GM20431 (cell line): Measurements from ENCODE around the gene NR2F2.

Experiments
- in situ Hi-C: fragments of 300-500 bp; cut with MseI, MboI; formaldehyde crosslinking; loops from one replicate; pipeline ENCODE4 v1.15.0; 2020; ENCODE audit warnings: low sequenced_read_pairs; ENCODE audit not compliant: unreplicated experiment

The NR2F2 gene

DNA sequence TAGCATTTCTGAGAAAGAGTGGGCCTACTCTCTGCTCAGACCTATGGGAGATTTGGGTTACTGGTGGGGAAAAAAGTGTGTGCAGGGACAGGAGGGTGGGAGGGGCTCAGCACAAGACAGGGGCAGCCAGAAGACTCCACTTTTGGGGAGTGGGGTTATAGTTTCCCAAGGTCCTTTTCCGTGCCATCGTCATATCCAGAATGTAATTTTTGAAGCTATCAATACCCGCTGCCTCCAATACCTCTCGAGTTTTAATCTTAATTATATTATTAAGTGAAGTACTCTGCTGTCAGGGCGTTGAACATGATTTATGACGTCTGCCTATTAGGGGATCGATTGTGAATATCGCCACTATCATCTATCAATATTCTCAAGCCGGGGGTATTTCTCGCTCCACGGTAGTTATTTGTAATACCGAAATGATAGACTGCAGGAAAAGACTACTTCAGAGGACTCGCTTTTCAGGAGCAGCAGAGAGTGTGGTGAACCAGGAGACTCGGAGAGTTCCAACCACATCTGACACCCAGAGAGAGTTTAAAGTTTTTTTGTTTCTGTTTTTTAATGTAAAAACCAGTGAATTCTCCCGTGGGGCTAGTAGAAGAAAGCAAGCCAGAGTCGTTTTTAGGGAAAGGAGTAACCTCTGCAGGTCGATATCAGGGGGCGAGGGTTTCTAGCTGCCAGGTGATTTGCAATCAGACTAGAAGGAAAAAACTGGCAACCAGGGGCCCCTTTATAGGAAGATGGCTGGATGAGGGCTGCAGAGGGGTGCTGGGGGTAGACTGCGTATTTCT lies 20.6 kb downstream of the NR2F2 start:
- in situ Hi-C loops = loop anchor here (25.0 kb wide), 1 partner anchor 1089 kb away; no protein-coding TSS in a partner anchor

DNA sequence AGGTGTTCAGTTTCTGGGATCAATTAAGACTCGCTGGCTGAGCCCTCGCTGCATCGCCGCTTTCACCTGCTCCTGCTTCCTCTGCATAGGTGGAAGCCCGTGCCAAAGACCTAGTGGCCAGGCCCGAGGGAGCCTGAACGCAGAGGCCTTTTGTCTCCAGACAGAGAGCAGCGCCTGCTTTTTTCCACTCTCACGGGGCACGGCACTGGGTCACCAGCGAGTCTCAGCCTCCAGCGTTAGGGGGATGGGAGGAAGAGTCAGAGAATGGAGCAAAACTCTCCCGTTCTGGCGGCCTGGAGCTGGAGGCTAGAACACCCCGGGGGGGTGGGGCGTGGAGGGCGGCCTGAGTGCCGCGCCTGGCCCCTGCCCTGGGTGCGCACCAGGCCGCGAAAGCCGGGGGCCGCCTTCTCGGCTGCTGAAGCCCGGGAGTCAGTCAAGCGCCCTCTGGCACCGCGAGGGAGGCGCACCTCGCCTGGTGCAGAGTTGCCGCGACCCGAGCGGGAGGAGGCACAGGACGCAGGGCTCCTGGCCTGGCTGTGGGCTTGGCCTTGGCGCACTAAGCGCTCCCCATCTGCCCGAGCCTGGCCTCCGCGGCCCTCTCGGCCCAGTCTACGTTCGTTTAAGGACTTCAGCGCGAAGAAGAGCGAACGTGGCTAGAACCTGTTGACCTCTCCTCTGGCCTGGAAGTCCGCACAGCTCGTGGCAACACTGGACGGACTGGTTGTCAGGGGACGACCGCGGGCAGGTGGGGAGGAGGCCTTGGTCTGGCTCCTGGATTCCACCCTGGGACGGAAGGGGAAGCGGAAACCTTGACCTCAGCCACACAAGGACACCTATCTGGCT lies 21.5 kb downstream of the NR2F2 start:
- in situ Hi-C loops = loop anchor here (25.0 kb wide), 1 partner anchor 1090 kb away; no protein-coding TSS in a partner anchor

DNA sequence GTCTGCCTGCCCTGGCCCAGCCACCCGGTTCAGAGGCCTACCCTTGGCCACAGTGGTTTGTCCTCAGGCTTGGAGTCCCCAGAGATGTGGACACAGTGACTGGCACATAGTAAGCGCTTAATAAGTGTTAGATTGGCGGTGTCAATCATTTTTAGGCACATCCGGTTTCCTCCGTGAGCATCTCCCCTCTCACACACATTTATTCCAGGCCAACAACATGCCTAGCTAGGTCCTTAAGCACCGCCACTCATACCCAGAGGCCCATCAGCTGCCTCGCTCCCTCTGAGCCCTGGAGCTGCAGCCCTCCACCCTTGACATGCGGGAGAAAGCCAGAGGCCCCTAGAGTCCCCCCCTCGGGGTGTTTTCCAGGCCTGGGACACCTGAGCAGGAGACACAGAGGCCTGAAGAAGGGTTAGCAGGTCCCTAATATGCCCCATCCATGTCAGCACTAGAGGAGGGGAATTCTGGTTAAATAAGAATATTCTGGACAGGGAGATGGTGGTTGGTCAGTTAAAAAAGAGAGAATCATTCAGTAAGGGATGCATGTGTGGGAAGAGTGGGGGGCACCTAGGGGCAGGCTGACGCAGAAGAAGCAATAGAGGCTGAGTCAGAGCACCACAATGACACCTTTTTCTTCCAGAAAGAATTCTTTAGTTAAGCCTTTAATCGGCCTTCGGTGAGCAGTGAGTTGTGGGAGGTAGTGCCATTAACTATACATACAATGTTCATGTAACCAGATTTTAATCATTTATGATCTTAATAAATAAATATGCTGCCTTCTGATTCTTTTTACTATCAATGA lies 22.3 kb downstream of the NR2F2 start:
- in situ Hi-C loops = loop anchor here (25.0 kb wide), 1 partner anchor 1091 kb away; no protein-coding TSS in a partner anchor

DNA sequence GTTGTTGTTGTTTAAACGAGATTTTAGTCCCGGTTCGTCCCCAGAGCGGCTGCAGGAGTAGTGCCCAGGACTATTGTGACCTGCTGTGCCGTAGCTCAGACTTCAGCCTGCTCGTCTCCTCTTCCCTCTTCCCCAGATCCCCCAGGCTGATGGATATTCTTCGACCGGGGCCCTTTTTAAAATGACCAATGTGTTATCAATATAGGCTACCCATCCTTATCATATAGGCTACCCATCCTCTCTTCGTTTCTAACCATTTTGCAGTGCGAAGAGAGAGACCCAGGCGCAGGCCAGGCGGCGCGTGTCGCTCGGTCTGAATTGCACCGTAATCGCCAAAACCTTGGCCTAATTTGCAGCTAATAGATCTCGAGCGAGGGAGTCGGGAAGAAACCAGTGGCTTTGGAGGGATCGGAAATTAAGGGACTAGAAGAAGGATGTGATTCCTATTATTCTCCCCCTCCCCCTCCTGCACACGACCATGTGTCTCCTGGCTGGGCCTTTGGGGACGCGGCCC lies 23.0 kb downstream of the NR2F2 start:
- in situ Hi-C loops = loop anchor here (25.0 kb wide), 1 partner anchor 1091 kb away; no protein-coding TSS in a partner anchor

DNA sequence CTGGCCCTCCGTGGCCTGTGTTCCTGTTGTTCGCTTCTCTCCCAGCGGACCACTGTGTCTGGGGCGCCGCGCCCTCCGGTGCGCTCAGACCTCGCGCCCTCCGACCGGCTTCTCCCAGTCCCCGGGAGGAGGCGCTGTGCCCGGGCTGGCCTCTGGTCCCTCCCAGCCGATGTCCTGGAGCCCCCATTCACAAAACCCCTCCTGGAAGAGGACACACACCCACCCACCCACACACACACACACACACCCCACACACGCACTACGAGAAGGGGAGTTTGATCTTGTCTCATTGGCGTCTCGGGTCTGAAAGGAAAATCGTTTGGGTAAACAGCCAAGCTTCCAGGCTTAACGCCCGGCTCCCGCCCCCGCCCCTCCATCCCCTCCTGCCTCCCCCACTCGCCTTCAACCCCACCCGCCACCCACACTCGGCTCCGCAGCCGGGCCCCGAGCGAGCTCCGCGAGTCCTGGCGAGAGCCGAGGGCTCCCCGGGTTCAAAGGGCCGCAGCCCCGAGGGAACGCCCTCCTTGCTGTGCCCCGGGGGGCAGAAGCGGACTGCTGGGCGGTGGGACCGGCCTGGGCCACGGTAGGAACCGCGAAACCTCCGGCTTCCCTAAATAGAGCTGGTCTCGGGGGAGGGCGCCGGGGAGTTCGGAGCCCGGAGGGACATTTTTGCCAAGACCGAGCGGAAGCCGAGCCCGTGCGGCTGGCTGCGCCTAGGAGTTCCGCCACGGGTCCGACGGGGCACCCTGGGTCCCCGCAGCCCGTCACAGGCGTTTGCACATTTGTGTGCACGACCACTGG lies 23.6 kb downstream of the NR2F2 start:
- in situ Hi-C loops = loop anchor here (25.0 kb wide), 1 partner anchor 1092 kb away; no protein-coding TSS in a partner anchor

DNA sequence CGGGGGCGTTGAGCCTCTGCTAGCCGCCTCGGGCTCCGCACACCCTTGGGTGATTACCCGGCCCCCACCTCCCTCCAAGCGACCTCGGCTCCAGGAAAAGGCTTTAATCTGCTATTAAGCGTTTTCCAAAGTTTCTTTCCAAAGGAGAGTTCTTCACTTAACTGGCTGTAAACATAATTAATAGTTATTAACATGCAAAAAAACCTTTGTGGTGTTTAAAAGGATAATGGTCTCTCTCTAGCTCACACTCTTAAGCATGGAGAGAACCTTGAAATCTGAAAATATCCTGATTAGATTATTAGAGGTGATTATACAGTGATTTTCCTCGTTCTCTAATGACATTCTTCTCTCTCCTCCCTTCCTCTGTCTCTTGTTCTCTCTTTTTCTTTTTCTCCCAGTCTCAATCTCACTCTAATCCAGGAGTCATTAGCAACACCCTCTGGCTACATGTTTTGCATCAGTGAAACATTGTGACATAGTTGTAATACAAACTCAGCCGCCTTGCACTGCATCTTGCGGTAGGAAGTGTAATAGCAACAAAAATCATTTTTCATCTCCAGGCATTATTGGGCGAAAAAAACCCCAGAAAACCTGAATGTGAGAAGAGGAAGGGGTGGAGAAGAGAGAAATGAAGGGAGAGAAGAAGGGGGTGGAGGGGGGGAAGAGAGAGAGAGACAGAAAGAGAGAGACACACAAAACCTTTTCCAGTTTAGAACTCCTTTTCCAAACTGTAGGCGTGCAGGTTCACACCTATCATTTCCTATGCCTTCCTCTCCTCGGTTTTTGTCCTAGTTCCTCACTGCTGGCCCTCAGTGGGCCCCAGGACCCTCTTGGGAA lies 24.4 kb downstream of the NR2F2 start:
- in situ Hi-C loops = loop anchor here (25.0 kb wide), 1 partner anchor 1093 kb away; no protein-coding TSS in a partner anchor

DNA sequence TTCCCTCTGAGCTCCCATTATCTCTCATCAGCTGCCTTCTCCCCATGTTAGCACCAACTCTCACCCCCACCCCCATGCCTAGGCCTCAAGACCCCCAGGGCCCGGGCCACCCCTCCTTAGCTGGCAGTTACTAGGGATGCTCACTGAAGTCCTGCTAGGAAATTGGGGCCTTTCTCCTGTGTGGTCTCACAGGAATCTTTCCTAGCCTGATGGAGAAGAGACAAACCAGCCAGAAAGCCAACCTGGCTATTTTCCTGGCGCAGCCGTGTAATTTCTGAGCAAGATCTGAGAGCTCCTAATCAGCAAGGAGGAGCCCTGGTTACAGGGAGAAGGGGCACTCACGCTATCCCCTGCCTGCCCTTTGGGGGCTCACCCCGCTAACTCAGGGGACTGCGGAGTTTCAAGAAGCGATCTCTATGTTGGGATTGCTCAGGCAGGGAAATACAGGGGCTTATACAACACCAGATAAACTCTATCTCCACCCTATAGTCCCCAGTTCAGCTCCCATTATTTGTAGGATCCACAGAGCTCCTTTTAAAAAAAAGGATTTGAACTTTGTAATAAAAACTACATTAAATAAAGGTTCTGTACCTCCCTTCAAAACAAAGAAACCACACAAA lies 25.2 kb downstream of the NR2F2 start:
- in situ Hi-C loops = loop anchor here (25.0 kb wide), 1 partner anchor 1093 kb away; no protein-coding TSS in a partner anchor

DNA sequence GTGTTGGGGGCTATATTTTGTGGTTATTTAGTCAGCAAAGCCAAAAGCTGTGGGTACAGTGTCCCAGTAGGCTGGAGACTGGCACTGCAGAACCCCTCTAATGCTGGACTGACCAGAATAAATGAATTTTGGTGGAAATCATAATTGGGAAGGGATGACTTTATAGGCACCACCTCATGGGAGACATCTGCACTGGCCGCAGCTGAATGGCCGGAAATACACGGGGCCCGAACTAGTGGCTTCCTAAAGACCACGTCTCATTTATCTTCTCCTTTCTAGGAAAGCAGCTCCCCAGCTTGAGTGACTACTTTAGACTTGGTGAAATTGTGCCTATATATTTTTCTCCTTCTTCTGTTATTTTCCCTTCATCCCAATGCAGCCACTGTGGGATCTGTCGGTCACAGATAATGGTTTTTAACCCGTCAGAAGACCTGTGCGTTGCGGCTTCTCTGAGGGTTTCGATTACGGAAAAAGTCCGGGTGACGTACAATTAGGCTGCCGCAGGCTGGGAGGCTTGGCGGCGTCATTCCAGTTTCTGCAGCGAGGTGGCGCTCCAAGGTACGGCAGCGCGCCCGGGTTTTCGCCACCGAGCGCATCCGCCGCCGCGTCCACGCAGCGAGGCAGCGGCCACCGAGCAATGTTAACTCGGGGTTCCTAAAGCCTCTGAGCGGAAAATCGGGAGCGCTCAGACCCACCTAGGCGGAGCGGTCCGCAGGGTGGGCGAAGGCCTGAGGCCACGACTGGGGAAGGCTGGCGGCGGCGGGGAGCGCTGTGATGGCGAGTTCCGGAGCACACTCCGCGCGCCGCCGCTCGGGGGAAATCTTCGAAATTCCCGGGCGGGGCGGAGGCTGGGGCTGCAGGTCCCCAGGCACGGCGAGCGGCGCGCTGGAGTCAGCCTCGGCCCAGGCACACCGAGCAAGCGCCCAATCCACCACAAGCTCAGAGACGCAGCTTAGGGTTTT lies 26.3 kb downstream of the NR2F2 start:
- in situ Hi-C loops = loop anchor here (25.0 kb wide), 1 partner anchor 1094 kb away; no protein-coding TSS in a partner anchor

DNA sequence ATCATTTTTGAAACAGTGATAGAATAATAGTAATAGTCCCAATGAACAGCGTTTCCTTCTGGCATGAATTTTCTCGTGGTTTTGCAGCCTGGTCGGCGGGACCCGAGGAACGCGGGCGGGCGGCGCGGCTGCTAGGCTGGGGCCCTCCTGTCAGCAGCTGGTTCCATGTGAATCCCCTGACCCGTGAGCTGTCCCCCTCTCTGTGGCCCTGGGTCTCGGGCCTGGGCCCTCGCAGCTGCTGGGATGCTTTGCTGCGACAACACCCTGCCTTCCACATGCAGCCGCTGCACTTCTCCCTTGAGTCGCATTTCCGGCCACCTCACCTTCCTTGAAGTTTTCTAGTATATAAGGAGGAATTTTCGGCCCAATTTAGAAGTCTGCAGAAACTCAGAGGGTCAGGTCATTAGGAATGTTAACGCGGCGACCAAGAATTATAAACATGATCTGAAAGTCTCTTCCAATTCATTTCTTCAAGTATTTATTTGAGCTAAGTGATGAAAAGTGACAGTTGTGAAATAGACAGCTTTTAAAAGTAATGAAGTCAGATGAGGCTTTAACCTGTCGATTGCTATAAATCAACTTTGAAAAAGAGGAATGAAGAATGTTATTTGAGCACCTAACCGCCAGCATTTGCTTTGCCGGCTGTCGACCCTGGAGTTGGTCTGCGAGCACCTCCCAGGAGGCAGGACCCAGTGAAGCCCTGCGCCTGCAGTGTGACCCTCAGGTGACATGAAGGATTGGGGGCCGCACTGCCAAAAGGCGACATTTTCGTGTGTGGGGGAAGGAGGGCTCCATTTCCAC lies 27.7 kb downstream of the NR2F2 start:
- in situ Hi-C loops = loop anchor here (25.0 kb wide), 1 partner anchor 1096 kb away; no protein-coding TSS in a partner anchor

DNA sequence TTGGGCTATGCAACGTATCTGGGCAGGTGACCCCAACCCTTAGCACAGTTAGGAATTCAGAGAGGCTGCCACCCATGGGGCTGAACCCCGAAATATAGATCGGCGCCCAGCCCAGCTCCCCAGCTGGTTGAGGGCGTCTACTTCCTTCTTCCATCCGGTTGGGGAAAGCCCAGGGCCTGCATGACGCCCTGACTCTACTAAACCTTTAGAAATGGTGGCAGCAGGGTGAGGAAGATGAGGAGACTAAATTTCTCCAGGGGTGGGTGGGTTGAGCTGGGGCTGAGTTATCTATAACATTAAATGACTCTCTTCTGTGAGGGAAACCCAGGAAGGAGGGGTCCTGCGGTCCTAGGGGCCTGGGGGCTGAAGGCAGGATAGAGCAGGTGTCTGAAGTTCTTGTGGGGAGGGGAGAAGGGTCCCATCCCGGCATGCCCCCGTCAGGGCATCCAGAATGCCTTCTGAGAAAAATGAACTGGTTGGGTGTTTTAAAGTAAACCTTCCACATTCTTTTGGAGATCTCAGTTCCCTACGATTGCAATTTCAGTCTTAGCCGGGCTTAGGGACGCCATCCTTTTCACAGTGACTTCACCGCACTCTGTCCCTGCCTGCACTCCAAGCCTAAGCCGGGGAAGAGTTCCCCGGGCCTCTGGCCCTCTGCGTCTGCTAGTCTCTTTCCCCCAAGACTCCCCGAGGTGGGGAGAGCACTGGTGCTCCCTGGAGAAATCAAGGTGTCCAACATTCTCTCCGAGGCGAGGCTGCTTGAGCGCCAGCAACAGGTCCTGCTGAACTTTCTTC lies 28.5 kb downstream of the NR2F2 start:
- in situ Hi-C loops = loop anchor here (25.0 kb wide), 1 partner anchor 1097 kb away; no protein-coding TSS in a partner anchor

DNA sequence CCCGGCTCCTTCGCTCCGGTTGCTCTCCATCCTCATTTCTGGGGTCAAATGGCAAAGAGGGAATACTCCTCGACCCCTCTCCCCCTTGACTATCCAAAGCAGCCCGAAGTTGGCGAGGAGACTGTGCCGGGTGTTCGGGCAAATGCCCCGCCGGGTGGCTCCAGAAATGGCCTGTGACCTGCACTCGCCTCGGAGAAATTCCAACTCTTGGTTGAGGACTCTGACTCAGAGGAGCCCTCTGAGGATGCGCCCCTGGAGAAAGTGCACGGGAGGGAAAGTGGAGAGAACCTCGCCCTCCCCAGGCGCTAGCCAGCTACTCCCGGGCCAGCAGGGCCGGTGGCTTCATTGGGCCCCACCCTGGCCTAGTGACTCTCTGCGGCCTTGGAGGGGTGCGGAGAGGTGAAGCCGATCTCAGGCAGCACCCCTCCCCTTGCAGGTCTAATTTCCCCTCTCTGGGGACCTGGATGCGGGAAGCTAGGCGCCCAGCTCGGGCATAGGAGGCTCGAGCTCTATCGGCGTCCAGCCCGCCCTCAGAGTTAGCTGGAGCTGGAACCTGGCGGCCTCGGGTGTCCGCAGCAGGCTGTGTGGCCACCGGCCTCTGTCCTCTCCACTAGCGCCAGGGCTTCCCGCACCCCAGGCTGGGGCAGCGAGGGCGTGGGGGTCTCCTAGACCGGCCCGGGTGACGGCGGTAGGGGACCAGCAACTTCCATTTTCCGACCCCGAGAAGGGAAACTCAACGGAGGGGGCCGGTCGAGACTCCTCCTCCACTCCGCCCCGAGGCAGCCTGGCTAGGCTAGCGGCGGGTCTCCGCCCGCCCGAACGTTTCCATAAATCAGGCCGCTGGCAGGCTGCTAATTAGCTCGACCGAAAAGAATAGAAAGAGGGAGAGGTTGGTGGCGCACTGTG lies 29.4 kb downstream of the NR2F2 start:
- in situ Hi-C loops = loop anchor here (25.0 kb wide), 1 partner anchor 1098 kb away; no protein-coding TSS in a partner anchor

DNA sequence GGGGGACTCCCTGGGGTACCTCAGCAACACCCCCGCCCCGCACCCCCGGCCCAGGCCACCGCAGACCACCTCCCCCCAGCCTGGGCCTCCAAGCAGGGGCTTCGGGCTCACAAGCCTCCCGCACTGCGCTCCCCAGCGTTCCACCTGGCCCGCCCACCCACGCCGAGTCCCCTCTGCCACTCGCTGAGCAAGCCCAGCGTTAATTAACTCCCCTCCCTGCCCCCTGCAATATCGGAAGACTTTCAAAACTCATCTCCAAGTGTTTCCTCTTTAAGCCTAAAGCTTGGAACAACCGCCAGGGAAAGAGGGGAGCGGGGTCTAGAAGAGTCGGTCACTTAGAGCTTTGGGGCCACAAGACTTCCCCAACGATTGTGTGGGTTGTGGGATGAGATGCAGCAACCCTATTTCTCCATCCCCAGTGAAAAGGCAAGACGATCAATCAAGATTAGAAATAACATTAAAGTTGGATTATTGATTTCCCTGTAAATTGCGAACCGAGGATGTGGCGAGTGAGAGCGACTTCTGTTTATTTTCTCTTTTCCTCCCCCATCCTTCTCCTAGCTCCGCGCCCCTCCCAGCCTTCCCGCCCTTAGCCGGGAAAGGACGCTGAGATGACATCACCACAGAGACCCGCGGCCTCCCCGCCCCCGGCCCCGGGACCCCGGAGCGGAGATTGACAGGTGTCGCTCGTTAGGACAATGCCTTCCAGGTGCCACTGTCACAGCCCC lies 30.2 kb downstream of the NR2F2 start:
- in situ Hi-C loops = loop anchor here (25.0 kb wide), 1 partner anchor 1098 kb away; no protein-coding TSS in a partner anchor
